H1 (cell line): Measurements from ENCODE around the gene NIPAL4. TPM values are rescaled to one million over a fixed set of nuclear protein-coding genes. Genes with fewer than 3 reads are reported as not detected.

Experiments used
- CTCF ChIA-PET: fragments of 300-600 bp; sonication (Branson Sonifier 250); formaldehyde crosslinking; loops from one replicate; lab custom pipeline; 2021; ENCODE audit not compliant: partially characterized antibody; lab: Charles Lee
- POLR2A ChIA-PET: fragments of 300-600 bp; sonication (Branson Sonifier 250); formaldehyde crosslinking; loops from one replicate; lab custom pipeline; 2021; ENCODE audit warnings: inconsistent platforms; ENCODE audit not compliant: partially characterized antibody; lab: Charles Lee
- DNase-seq, 2 experiments: peaks; one replicate each; pipeline versions ENCODE4 v3.0.0 to v3.0.0-alpha.2; 2010 to 2022; ENCODE audit warnings: low spot score in 2 of 2, low read depth in 1 of 2, mixed read lengths in 1 of 2
- FAIRE-seq: peaks from 2 replicates; lab custom pipeline; 2011; peaks lifted over from hg19 to GRCh38; lab: Jason Lieb, UNC
- H2AFZ ChIP-seq: 2 replicates; pipeline ENCODE4 v1.8.1; 2012; ENCODE audit warnings: low read length, inconsistent platforms
- H2AK5ac ChIP-seq: 2 replicates; pipeline ENCODE4 v1.6.1; 2013; ENCODE audit warnings: low read depth, low read length
- H2BK120ac ChIP-seq: replicated peaks from 2 replicates; pipeline ENCODE3; 2013; ENCODE audit warnings: low read depth, low read length, inconsistent platforms
- H2BK12ac ChIP-seq: 2 replicates; pipeline ENCODE4 v1.6.1; 2013; ENCODE audit warnings: low read depth, low read length
- H2BK15ac ChIP-seq: 2 replicates; pipeline ENCODE4 v1.6.1; 2013; ENCODE audit warnings: low read length
- H2BK20ac ChIP-seq: 2 replicates; pipeline ENCODE4 v1.6.1; 2013; ENCODE audit warnings: low read length
- H2BK5ac ChIP-seq: 2 replicates; pipeline ENCODE4 v1.6.1; 2013; ENCODE audit warnings: low read depth, low read length
- H3K14ac ChIP-seq: 2 replicates; pipeline ENCODE4 v1.6.1; 2013; ENCODE audit warnings: inconsistent platforms; ENCODE audit not compliant: insufficient read length
- H3K18ac ChIP-seq: 2 replicates; pipeline ENCODE4 v1.6.1; 2013; ENCODE audit warnings: low read length; ENCODE audit errors: extremely low read depth
- H3K23ac ChIP-seq: 2 replicates; pipeline ENCODE4 v1.6.1; 2013; ENCODE audit warnings: inconsistent platforms; ENCODE audit not compliant: insufficient read length
- H3K23me2 ChIP-seq: 2 replicates; pipeline ENCODE4 v1.6.1; 2013; ENCODE audit warnings: low read depth, low read length
- H3K27ac ChIP-seq: 2 replicates; pipeline ENCODE4 v1.6.1; 2011; ENCODE audit warnings: low read depth, low read length, inconsistent platforms
- H3K27me3 ChIP-seq, 4 experiments: replicated peaks in 1 of 4; 1 replicate in 1 of 4; 2 replicates in 3 of 4; pipeline versions ENCODE4 v1.6.1 to v1.8.1; 2011 to 2013; ENCODE audit warnings: low read length in 3 of 4, mild to moderate bottlenecking in 3 of 4, inconsistent platforms in 2 of 4, mixed read lengths in 2 of 4, moderate library complexity in 1 of 4; ENCODE audit not compliant: control insufficient read depth in 3 of 4, insufficient read depth in 3 of 4; ENCODE audit errors: extremely low read depth in 1 of 4
- H3K36me3 ChIP-seq, 4 experiments: 2 replicates each; pipeline versions ENCODE4 v1.6.1 to v1.8.1; 2011 to 2013; ENCODE audit warnings: mild to moderate bottlenecking in 4 of 4, low read length in 3 of 4, moderate library complexity in 2 of 4, control low read depth in 1 of 4, inconsistent platforms in 1 of 4; ENCODE audit not compliant: insufficient read depth in 4 of 4, control insufficient read depth in 2 of 4
- H3K4ac ChIP-seq: replicated peaks from 2 replicates; pipeline ENCODE3; 2013; ENCODE audit warnings: low read length, low read depth, mixed read lengths, inconsistent platforms; ENCODE audit not compliant: insufficient read length
- H3K4me1 ChIP-seq, 4 experiments: replicated peaks in 1 of 4; 1 replicate in 1 of 4; 2 replicates in 3 of 4; pipeline versions ENCODE4 v1.6.1 to v1.8.1; 2011 to 2013; ENCODE audit warnings: low read length in 3 of 4, inconsistent platforms in 2 of 4, mixed read lengths in 1 of 4; ENCODE audit not compliant: insufficient read depth in 4 of 4, control insufficient read depth in 3 of 4
- H3K4me2 ChIP-seq, 2 experiments: 2 replicates each; pipeline versions ENCODE4 v1.6.1 to v1.8.1; 2011 to 2013; ENCODE audit warnings: low read depth in 2 of 2, low read length in 2 of 2, control low read depth in 1 of 2, inconsistent platforms in 1 of 2, mild to moderate bottlenecking in 1 of 2; ENCODE audit not compliant: insufficient read depth in 1 of 2
- H3K4me3 ChIP-seq, 4 experiments: fragments of 200-600, 300-600 bp in 1 of 4; sonication (generic), shearing (Covaris generic), sonication (Bioruptor Twin) in 1 of 4; 2 replicates each; pipeline versions ENCODE4 v1.5.1 to v1.8.1; 2011 to 2016; ENCODE audit warnings: low read length in 4 of 4, low read depth in 3 of 4, control low read depth in 2 of 4, inconsistent platforms in 2 of 4, mild to moderate bottlenecking in 2 of 4, mixed read lengths in 1 of 4, moderate library complexity in 1 of 4; ENCODE audit not compliant: insufficient read depth in 2 of 4; ENCODE audit errors: extremely low read depth in 1 of 4
- H3K56ac ChIP-seq: replicated peaks from 2 replicates; pipeline ENCODE3; 2013; ENCODE audit warnings: low read depth, mild to moderate bottlenecking, mixed read lengths, low read length, inconsistent platforms; ENCODE audit not compliant: insufficient read length
- H3K79me1 ChIP-seq: 2 replicates; pipeline ENCODE4 v1.6.1; 2013; ENCODE audit warnings: low read depth, low read length, control low read depth
- H3K79me2 ChIP-seq, 2 experiments: 2 replicates each; pipeline versions ENCODE4 v1.6.1 to v1.8.1; 2012 to 2013; ENCODE audit warnings: low read length in 2 of 2, mild to moderate bottlenecking in 2 of 2, inconsistent platforms in 1 of 2; ENCODE audit not compliant: insufficient read depth in 2 of 2, control insufficient read depth in 1 of 2
- H3K9ac ChIP-seq, 4 experiments: replicated peaks in 1 of 4; 1 replicate in 1 of 4; 2 replicates in 3 of 4; pipeline versions ENCODE4 v1.6.1 to v1.8.1; 2011 to 2013; ENCODE audit warnings: low read depth in 3 of 4, low read length in 3 of 4, control low read depth in 2 of 4, mild to moderate bottlenecking in 2 of 4, moderate library complexity in 2 of 4, inconsistent platforms in 1 of 4; ENCODE audit errors: extremely low read depth in 1 of 4
- H3K9me3 ChIP-seq, 2 experiments: 2 replicates each; pipeline versions ENCODE4 v1.6.1 to v1.8.1; 2012 to 2013; ENCODE audit warnings: mild to moderate bottlenecking in 2 of 2, moderate library complexity in 2 of 2, control low read depth in 1 of 2, inconsistent platforms in 1 of 2, low read depth in 1 of 2, low read length in 1 of 2, mixed read lengths in 1 of 2; ENCODE audit not compliant: insufficient read depth in 2 of 2
- H4K20me1 ChIP-seq, 2 experiments: replicated peaks in 1 of 2; 2 replicates each; pipeline versions ENCODE3 to v1.8.1; 2011 to 2013; ENCODE audit warnings: inconsistent platforms in 2 of 2, low read length in 2 of 2, mild to moderate bottlenecking in 1 of 2; ENCODE audit not compliant: insufficient read depth in 2 of 2, control insufficient read depth in 1 of 2
- H4K5ac ChIP-seq: 2 replicates; pipeline ENCODE4 v1.6.1; 2013; ENCODE audit warnings: low read length, low read depth, mixed read lengths, inconsistent platforms; ENCODE audit not compliant: insufficient read length
- H4K8ac ChIP-seq: 2 replicates; pipeline ENCODE4 v1.8.0; 2013; ENCODE audit warnings: mild to moderate bottlenecking, moderate library complexity, low read length, inconsistent platforms; ENCODE audit not compliant: insufficient read depth; ENCODE audit errors: extremely low read depth
- H4K91ac ChIP-seq: replicated peaks from 2 replicates; pipeline ENCODE3; 2013; ENCODE audit warnings: low read length, mixed read lengths, inconsistent platforms; ENCODE audit not compliant: insufficient read length
- ASH2L ChIP-seq: fragments of 200-600, 300-600 bp; sonication (generic); IDR thresholded peaks from one replicate; pipeline ENCODE4 v1.7.1; 2017; ENCODE audit warnings: low read length
- CBX5 ChIP-seq: fragments of 300-800, 300-1000 bp; sonication (generic); IDR thresholded peaks from 2 replicates; pipeline ENCODE4 v1.7.1; 2016; ENCODE audit warnings: antibody characterized with exemption, low read length, low read depth
- CREB1 ChIP-seq: IDR thresholded peaks from 2 replicates; pipeline ENCODE4 v1.6.1; 2012; ENCODE audit warnings: inconsistent platforms
- CTBP2 ChIP-seq: IDR thresholded peaks from 2 replicates; pipeline ENCODE4 v1.7.0; 2011; ENCODE audit warnings: borderline replicate concordance, mild to moderate bottlenecking, moderate library complexity, mixed read lengths, low read length; ENCODE audit not compliant: insufficient read depth, insufficient read length
- GTF2F1 ChIP-seq: IDR thresholded peaks from 2 replicates; pipeline ENCODE4 v1.6.1; 2012; ENCODE audit warnings: low read depth, low read length, improper control_type of control experiment, borderline replicate concordance
- JUN ChIP-seq: IDR thresholded peaks from 2 replicates; pipeline ENCODE4 v1.6.1; 2011; ENCODE audit warnings: low read depth, mild to moderate bottlenecking, improper control_type of control experiment, low read length
- KDM1A ChIP-seq: fragments of 200-600, 300-600 bp; sonication (generic); IDR thresholded peaks from 2 replicates; pipeline ENCODE4 v1.7.1; 2016; ENCODE audit warnings: mild to moderate bottlenecking, low read length, borderline replicate concordance
- MAX ChIP-seq: IDR thresholded peaks from 2 replicates; pipeline ENCODE4 v1.6.1; 2012; ENCODE audit warnings: inconsistent platforms
- NANOG ChIP-seq: IDR thresholded peaks from 2 replicates; pipeline ENCODE4 v1.6.1; 2011; ENCODE audit warnings: low read length, low read depth, mild to moderate bottlenecking, inconsistent platforms; ENCODE audit not compliant: insufficient read depth, poor library complexity, severe bottlenecking
- POLR2A ChIP-seq, 2 experiments: IDR thresholded peaks; 1 replicate in 1 of 2; 2 replicates in 1 of 2; pipeline ENCODE4 v1.6.1; 2011; ENCODE audit warnings: low read depth in 2 of 2, low read length in 2 of 2, mild to moderate bottlenecking in 2 of 2; ENCODE audit errors: control extremely low read depth in 1 of 2
- POLR2AphosphoS5 ChIP-seq: IDR thresholded peaks from 2 replicates; pipeline ENCODE4 v1.6.1; 2011; ENCODE audit warnings: low read depth, low read length
- RFX5 ChIP-seq: IDR thresholded peaks from 2 replicates; pipeline ENCODE4 v1.6.1; 2011; ENCODE audit warnings: low read depth, low read length, improper control_type of control experiment, borderline replicate concordance
- SIX5 ChIP-seq: IDR thresholded peaks from 2 replicates; pipeline ENCODE4 v1.6.1; 2011; ENCODE audit warnings: mild to moderate bottlenecking, low read depth, low read length
- SP1 ChIP-seq: IDR thresholded peaks from 2 replicates; pipeline ENCODE4 v1.6.1; 2011; ENCODE audit warnings: low read depth, low read length
- SP2 ChIP-seq: IDR thresholded peaks from 2 replicates; pipeline ENCODE4 v1.6.1; 2012; ENCODE audit warnings: mild to moderate bottlenecking, low read length, inconsistent platforms
- TBP ChIP-seq: IDR thresholded peaks from 2 replicates; pipeline ENCODE4 v1.6.1; 2011; ENCODE audit warnings: low read depth, low read length, improper control_type of control experiment
- WGBS, 2 experiments: shearing (Covaris generic) in 1 of 2; methylation state at CpG; one replicate each; pipeline versions ENCODE4 v1.1.6 to v1.1.7; 2013 to 2015; ENCODE audit warnings: low lambda C conversion rate in 2 of 2, mixed read lengths in 2 of 2, inconsistent platforms in 1 of 2, low coverage in 1 of 2, missing lambda C conversion rate in 1 of 2; ENCODE audit not compliant: insufficient replicate concordance in 2 of 2, insufficient coverage in 1 of 2, insufficient read length in 1 of 2; ENCODE audit errors: extremely low coverage in 1 of 2, missing lambda C conversion rate in 1 of 2; 5-methylcytosine and 5-hydroxymethylcytosine counted together
- polyA plus RNA-seq, 7 experiments: library from polyadenylated mRNA; depleted of rRNA in 3 of 7; stranded (reverse) in 5 of 7; unstranded in 2 of 7; fragments of >200 nt in 5 of 7; fragments of 200-250 nt in 2 of 7; gene quantifications; 1 replicate in 5 of 7; 2 replicates in 1 of 7; 4 replicates in 1 of 7; pipeline versions ENCODE4 v1.2.1 to v1.2.3, GENCODE V29; 2011 to 2013; ENCODE audit warnings: missing spikeins in 2 of 7, mixed read lengths in 2 of 7
- total RNA-seq: library from RNA; stranded (reverse); fragmentation: NEBNext Ultra II Directional; extraction: Animal tissue kit (Norgen Biotek cat#: 25700); gene quantifications from 2 replicates; pipeline ENCODE4 v1.2.1, GENCODE V29; 2021

Gene NIPAL4
- total and polyA plus RNA-seq, 2 of the 8 experiments (the other 6 are each of a cell fraction or from before 2014, with no cell fraction given) = 0.09 to 0.20 TPM

- FAIRE-seq = no peak
- no peak overlapping the region for H2AFZ ChIP-seq
- H3K9ac ChIP-seq = peak overlapping the region in 1 of 4 experiments; percentile 18; a peak in 1 of 7 replicates
- H2BK15ac ChIP-seq = no peak overlapping the region
- H4K20me1 ChIP-seq = peaks cover 0 to 2% of the 10 kb centered on the region in 2 experiments
- no peak overlapping the region for H2AK5ac ChIP-seq
- no peak overlapping the region for H4K8ac ChIP-seq
- no peaks in the 10 kb centered on the region for H3K9me3 ChIP-seq
- no peak overlapping the region for H3K4ac ChIP-seq
- WGBS, 2 experiments = 87% methylated on average over 4 of the region's 4 CpGs; no CpG with 5 or more reads in 1 of the 2 experiments
- no peak overlapping the region for H3K56ac ChIP-seq
- no peak overlapping the region for H3K23ac ChIP-seq
- H3K4me2 ChIP-seq = no peak overlapping the region
- no peak for DNase-seq
- CTCF ChIA-PET = interaction anchor here (0.6 to 3.0 kb wide), 11 partner anchors 11 to 281 kb away, joined by 3 to 39 read pairs (median 5); no protein-coding TSS in a partner anchor
- H3K14ac ChIP-seq = no peak overlapping the region
- H4K5ac ChIP-seq = no peak overlapping the region
- H2BK5ac ChIP-seq = no peak overlapping the region
- POLR2A ChIA-PET = no interaction called here
- H3K79me1 ChIP-seq = no peaks in the 10 kb centered on the region
- H3K4me3 ChIP-seq = no peak overlapping the region
- no peak overlapping the region for H3K18ac ChIP-seq
- no peaks in the 10 kb centered on the region for H3K23me2 ChIP-seq
- no peaks in the 10 kb centered on the region for H3K27me3 ChIP-seq
- H3K4me1 ChIP-seq = peaks cover 0 to 2% (median 0%) of the 10 kb centered on the region in 4 experiments; a peak in 3 of 7 replicates
- no peaks in the 10 kb centered on the region for H3K79me2 ChIP-seq
- H3K27ac ChIP-seq = no peak overlapping the region
- no peak overlapping the region for H2BK12ac ChIP-seq
- H4K91ac ChIP-seq = no peak overlapping the region
- no peak overlapping the region for H2BK120ac ChIP-seq
- no peaks in the 10 kb centered on the region; a peak in 1 of 8 replicates for H3K36me3 ChIP-seq
- H2BK20ac ChIP-seq = no peak overlapping the region
- TF ChIP-seq JUN = no peak
- TF ChIP-seq ASH2L = no peak
- TF ChIP-seq SP2 = no peak
- TF ChIP-seq POLR2A (IDR thresholded peaks at IDR 0.05; ENCODE audit: control extremely low read depth in 1 of 2, low read depth in 2 of 2, low read length in 2 of 2) = no peak
- TF ChIP-seq RFX5 = no peak
- TF ChIP-seq POLR2AphosphoS5 = no peak
- no peak for TF ChIP-seq CBX5
- TF ChIP-seq TBP = no peak
- no peak for TF ChIP-seq SP1
- no peak for TF ChIP-seq CREB1
- no peak for TF ChIP-seq KDM1A
- no peak for TF ChIP-seq NANOG
- no peak for TF ChIP-seq GTF2F1
- TF ChIP-seq MAX = no peak
- TF ChIP-seq SIX5 = no peak
- TF ChIP-seq CTBP2 = no peak
Measured at GRCh38 chr5:157481265-157481664, 21.3 kb downstream of the NIPAL4 start.
